K562 (cell line): ENCODE measurements around the gene MEF2D. TPM values are rescaled to one million over a fixed set of nuclear protein-coding genes. Genes with fewer than 3 reads are reported as not detected.

Experiments used
- ATAC-seq: fragments of 200-7000 bp; cut with Tn5 transposase; 3 replicates; pipeline ENCODE4 v1.9.1; 2020; ENCODE audit warnings: moderate library complexity
- BruUV-seq: library from RNA; stranded (reverse); fragments of 400-500 nt; replicated peaks from 2 replicates; lab custom pipeline; 2021; lab: Mats Ljungman, UMichigan
- CTCF ChIA-PET: fragments of 300-600 bp; formaldehyde crosslinking; extraction: SDS; loops from one replicate; lab custom pipeline; 2021; ENCODE audit warnings: low intra/inter-chr PET ratio; lab: Yijun Ruan, JAX
- POLR2A ChIA-PET: fragments of 300-600, 350-650 bp; sonication (Branson Sonifier 250); formaldehyde crosslinking; extraction: SDS; loops from one replicate; lab custom pipeline; 2021; ENCODE audit warnings: antibody characterized with exemption, inconsistent platforms; lab: Yijun Ruan, JAX
- DNase-seq, 4 experiments: peaks; one replicate each; pipeline versions ENCODE4 v3.0.0 to v3.0.0-alpha.2; 2011 to 2018; ENCODE audit warnings: low spot score in 3 of 4, mixed read lengths in 3 of 4; ENCODE audit errors: extremely low read depth in 1 of 4
- FAIRE-seq: peaks from 2 replicates; lab custom pipeline; 2011; peaks lifted over from hg19 to GRCh38; lab: Jason Lieb, UNC
- H2AFZ ChIP-seq: 2 replicates; pipeline ENCODE4 v1.6.0; 2011; ENCODE audit warnings: low read depth, low read length, control low read depth, inconsistent platforms
- H3K27ac ChIP-seq: fragments of 200-600 bp; 3 replicates; pipeline ENCODE4 v1.8.0; 2011; ENCODE audit warnings: low read depth, mild to moderate bottlenecking, control low read depth, inconsistent platforms, low read length, moderate library complexity, mixed read lengths; ENCODE audit errors: extremely low read depth
- H3K27me3 ChIP-seq, 2 experiments: fragments of 300-600 bp in 1 of 2; 2 replicates in 1 of 2; 3 replicates in 1 of 2; pipeline versions ENCODE4 v1.6.0 to v1.8.0; 2011; ENCODE audit warnings: inconsistent platforms in 2 of 2, low read length in 2 of 2, mild to moderate bottlenecking in 1 of 2, mixed read lengths in 1 of 2, moderate library complexity in 1 of 2; ENCODE audit not compliant: control insufficient read depth in 2 of 2, insufficient read depth in 2 of 2
- H3K36me3 ChIP-seq: fragments of 300-600 bp; 3 replicates; pipeline ENCODE4 v1.8.0; 2011; ENCODE audit warnings: mild to moderate bottlenecking, low read length, inconsistent platforms; ENCODE audit not compliant: control insufficient read depth, insufficient read depth
- H3K4me1 ChIP-seq, 2 experiments: fragments of 200-600 bp in 1 of 2; replicated peaks in 1 of 2; 2 replicates in 1 of 2; 3 replicates in 1 of 2; pipeline versions ENCODE4 v1.5.1 to v1.8.0; 2011; ENCODE audit warnings: inconsistent platforms in 2 of 2, low read length in 2 of 2, mild to moderate bottlenecking in 1 of 2, mixed read lengths in 1 of 2, moderate library complexity in 1 of 2; ENCODE audit not compliant: control insufficient read depth in 2 of 2, insufficient read depth in 2 of 2
- H3K4me2 ChIP-seq: 2 replicates; pipeline ENCODE4 v1.6.1; 2011; ENCODE audit warnings: low read length, control low read depth, inconsistent platforms, mixed read lengths; ENCODE audit not compliant: insufficient read depth
- H3K4me3 ChIP-seq: fragments of 200-600 bp; sonication (generic), shearing (Covaris generic); 2 replicates; pipeline ENCODE4 v1.5.1; 2016; ENCODE audit warnings: control low read depth, inconsistent platforms
- H3K79me2 ChIP-seq: fragments of 200-600 bp; 3 replicates; pipeline ENCODE4 v1.8.0; 2011; ENCODE audit warnings: low read length, inconsistent platforms; ENCODE audit not compliant: control insufficient read depth, insufficient read depth
- H3K9ac ChIP-seq, 2 experiments: 2 replicates each; pipeline versions ENCODE4 v1.6.0 to v1.6.1; 2011; ENCODE audit warnings: low read depth in 2 of 2, low read length in 2 of 2, control low read depth in 1 of 2, inconsistent platforms in 1 of 2, mild to moderate bottlenecking in 1 of 2, mixed read lengths in 1 of 2; ENCODE audit not compliant: insufficient read depth in 1 of 2
- H3K9me1 ChIP-seq: one replicate; pipeline ENCODE4 v1.6.0; 2011; ENCODE audit warnings: inconsistent platforms, mild to moderate bottlenecking, low read length, moderate library complexity; ENCODE audit not compliant: control insufficient read depth, insufficient read depth
- H3K9me3 ChIP-seq: replicated peaks from 2 replicates; pipeline ENCODE4 v1.5.1; 2011; ENCODE audit warnings: low read depth, low read length, inconsistent platforms; ENCODE audit not compliant: control insufficient read depth, insufficient read depth
- H4K20me1 ChIP-seq: replicated peaks from 2 replicates; pipeline ENCODE4 v1.6.1; 2011; ENCODE audit warnings: low read length, inconsistent platforms, mixed read lengths; ENCODE audit not compliant: control insufficient read depth, insufficient read depth
- CC2D1A ChIP-seq: fragments of 450-650 bp; IDR thresholded peaks from 2 replicates; pipeline ENCODE4 v1.6.1; 2017; ENCODE audit warnings: mild to moderate bottlenecking
- CEBPG ChIP-seq, 3 experiments: fragments of 200-800 bp in 1 of 3; sonication (Bioruptor generic) in 1 of 3; sonication (generic) in 1 of 3; formaldehyde crosslinking in 1 of 3; IDR thresholded peaks in 2 of 3; conservative IDR thresholded peaks in 1 of 3; 2 replicates each; pipeline versions ENCODE4 v1.6.1 to v1.8.0; 2016 to 2022; ENCODE audit warnings: missing compliant biosample characterization in 2 of 3, missing genetic modification characterization in 2 of 3, mild to moderate bottlenecking in 1 of 3, missing genetic modification reagents in 1 of 3
- EWSR1 ChIP-seq: fragments of 450-650 bp; IDR thresholded peaks from 2 replicates; pipeline ENCODE4 v1.6.1; 2018; ENCODE audit warnings: borderline replicate concordance, mild to moderate bottlenecking, low read depth, moderate library complexity; ENCODE audit not compliant: partially characterized antibody
- GABPB2 ChIP-seq: fragments of 250-450 bp; sonication (Bioruptor Pico); conservative IDR thresholded peaks from 2 replicates; pipeline ENCODE4 v1.5.1; 2021; ENCODE audit warnings: mild to moderate bottlenecking
- RBM15 ChIP-seq: fragments of 200-400 bp; formaldehyde crosslinking; IDR thresholded peaks from 2 replicates; pipeline ENCODE4 v1.6.1; 2018; ENCODE audit warnings: mild to moderate bottlenecking, low read length, moderate library complexity; ENCODE audit not compliant: insufficient read depth
- ZNF197 ChIP-seq: fragments of 200-800 bp; sonication (Bioruptor generic); IDR thresholded peaks from 2 replicates; pipeline ENCODE4 v1.6.1; 2016; ENCODE audit warnings: low read depth, missing genetic modification characterization, missing compliant biosample characterization
- ZNF217 ChIP-seq: sonication (generic); formaldehyde crosslinking; IDR thresholded peaks from 2 replicates; pipeline ENCODE4 v1.8.0; 2022; ENCODE audit warnings: mild to moderate bottlenecking, missing genetic modification reagents
- ZNF282 ChIP-seq: sonication (generic); formaldehyde crosslinking; IDR thresholded peaks from 2 replicates; pipeline ENCODE4 v1.8.1; 2023; ENCODE audit warnings: missing genetic modification reagents
- WGBS: fragments of 100-300 bp; shearing (Covaris generic); methylation state at CpG from one replicate; pipeline ENCODE4 v1.1.6; 2016; ENCODE audit warnings: low coverage, mixed read lengths; ENCODE audit not compliant: insufficient coverage; ENCODE audit errors: missing lambda C conversion rate; 5-methylcytosine and 5-hydroxymethylcytosine counted together
- in situ Hi-C: fragments of 300-500 bp; cut with MboI; formaldehyde crosslinking; loops from 4 replicates; pipeline ENCODE4 v1.15.0; 2018; ENCODE audit warnings: inconsistent platforms, mixed read lengths
- intact Hi-C: fragments of 100-400 bp; cut with micrococcal nuclease; formaldehyde crosslinking; loops from 2 replicates; pipeline ENCODE4 v1.14.2; 2022
- polyA plus RNA-seq, 8 experiments: library from polyadenylated mRNA; depleted of rRNA in 4 of 8; stranded (reverse) in 5 of 8; unstranded in 3 of 8; fragments of >200 nt; fragmentation: Nextera tagmentation in 2 of 8; fragmentation: Illumina TruSeq in 1 of 8; extraction: Ambion mirVana in 2 of 8; extraction: Trizol in 1 of 8; gene quantifications; 2 replicates each; pipeline versions ENCODE4 v1.2.1 to v1.2.3, GENCODE V29; 2011 to 2014; ENCODE audit warnings: inconsistent platforms in 1 of 8, missing spikeins in 1 of 8
- total RNA-seq, 7 experiments: library from RNA; depleted of rRNA in 6 of 7; stranded (reverse); fragments of >200 nt in 6 of 7; fragmentation: Illumina TruSeq in 2 of 7; extraction: Trizol in 2 of 7; gene quantifications; 2 replicates each; pipeline versions ENCODE4 v1.2.1 to v1.2.3, GENCODE V29; 2011 to 2021; ENCODE audit warnings: low replicate concordance in 1 of 7

MEF2D gene
- total and polyA plus RNA-seq, 9 of the 15 experiments (the other 6 are each of a cell fraction or from before 2014, with no cell fraction given): 0.10 to 19.5 (median 2.6) TPM

GRCh38 chr1:156455362-156455761 lies 45.2 kb downstream of the MEF2D start:
- Histone ChIP-seq H3K4me1 (peaks cover 8 to 21% of the 10 kb centered on the region in 2 experiments; a peak in 4 of 5 replicates), H3K79me2 (no peaks in the 10 kb centered on the region), H3K27me3 (peaks cover 0 to 7% of the 10 kb centered on the region in 2 experiments; a peak in 1 of 5 replicates), H3K9me1 (no peaks in the 10 kb centered on the region), H3K4me3 (no peak overlapping the region)
- in situ Hi-C loops: loop anchor here (5.0 kb wide), 1 partner anchor 147 kb away; the partner anchor contains the start of gene GPATCH4
- no peak for FAIRE-seq
- TF ChIP-seq ZNF197 (CRISPR knock-in tag) (no peak), EWSR1 (no peak), GABPB2 (CRISPR knock-in tag) (no peak), ZNF217 (CRISPR knock-in tag) (no peak)
- TF ChIP-seq, all 486 proteins: peak for 0
- no peaks in the 10 kb centered on the region for H3K36me3 ChIP-seq
- H2AFZ ChIP-seq: no peak overlapping the region
- no peak for ATAC-seq
- H4K20me1 ChIP-seq: no peaks in the 10 kb centered on the region
- no peak overlapping the region for H3K9ac ChIP-seq
- CTCF ChIA-PET: interaction anchor here (2.3 kb wide), 1 partner anchor 153 kb away, joined by 24 read pairs; no protein-coding TSS in a partner anchor
- no peak overlapping the region for H3K27ac ChIP-seq
- H3K4me2 ChIP-seq: no peak overlapping the region
- WGBS: 53% methylated on average over 7 of the region's 7 CpGs
- DNase-seq: no peak
- intact Hi-C loops: no loop called here
- POLR2A ChIA-PET: no interaction called here
- H3K9me3 ChIP-seq: no peaks in the 10 kb centered on the region
- BruUV-seq: no TSS peak

- H2AFZ ChIP-seq: no peak overlapping the region
- ATAC-seq (no peak), FAIRE-seq (no peak), DNase-seq (no peak)
- no peaks in the 10 kb centered on the region for H3K9me3 ChIP-seq
- ChIA-PET CTCF (interaction anchor here (0.9 kb wide), 1 partner anchor 9 kb away, joined by 3 read pairs; no protein-coding TSS in a partner anchor), POLR2A (interaction anchor here (0.6 to 1.2 kb wide), 2 partner anchors 49 to 105 kb away, joined by 3 read pairs; no protein-coding TSS in a partner anchor)
- in situ Hi-C loops (no loop called here), intact Hi-C loops (no loop called here)
- no peak overlapping the region for H3K9ac ChIP-seq
- H3K9me1 ChIP-seq: no peaks in the 10 kb centered on the region
- no peak overlapping the region for H3K4me3 ChIP-seq
- H4K20me1 ChIP-seq: no peaks in the 10 kb centered on the region
- no peaks in the 10 kb centered on the region for H3K79me2 ChIP-seq
- H3K27ac ChIP-seq: no peak overlapping the region
- H3K4me2 ChIP-seq: no peak overlapping the region
- no peaks in the 10 kb centered on the region for H3K36me3 ChIP-seq
- peaks cover 2 to 21% of the 10 kb centered on the region in 2 experiments; a peak in 3 of 5 replicates for H3K4me1 ChIP-seq
- H3K27me3 ChIP-seq: peaks cover 8 to 16% of the 10 kb centered on the region in 2 experiments; a peak in 4 of 5 replicates
- no TSS peak for BruUV-seq
- 52% methylated on average over 1 of the region's 1 CpG for WGBS
- TF ChIP-seq CEBPG (CRISPR knock-in tag; IDR thresholded peaks at IDR 0.05) (no peak), CEBPG (tag; conservative IDR thresholded peaks at IDR 0.05 in 1 of 2, IDR thresholded peaks at IDR 0.05 in 1 of 2) (peak; percentile 34 to 53; a peak in 3 of 4 replicates), CC2D1A (no peak), RBM15 (no peak), ZNF282 (no peak)
Observed at GRCh38 chr1:156452907-156453306, 47.7 kb downstream of the MEF2D start.
